H9 (cell line): ENCODE results near the gene DLEC1. TPM values are rescaled to one million over a fixed set of nuclear protein-coding genes. Genes with fewer than 3 reads are reported as not detected.

Source experiments
- DNase-seq: peaks from one replicate; pipeline ENCODE4 v3.0.0-alpha.2; 2017
- H2AFZ ChIP-seq: one replicate; pipeline ENCODE4 v1.6.1; 2013; ENCODE audit warnings: mild to moderate bottlenecking, low read length, control low read depth, moderate library complexity
- H2AK5ac ChIP-seq: 2 replicates; pipeline ENCODE4 v1.6.1; 2013; ENCODE audit warnings: low read length, control low read depth, mixed read lengths; ENCODE audit not compliant: insufficient read length
- H2BK120ac ChIP-seq: one replicate; pipeline ENCODE4 v1.6.1; 2013; ENCODE audit warnings: low read depth, mild to moderate bottlenecking, low read length, control low read depth, inconsistent platforms; ENCODE audit not compliant: poor library complexity, severe bottlenecking
- H2BK12ac ChIP-seq: 2 replicates; pipeline ENCODE4 v1.6.1; 2013; ENCODE audit warnings: low read length, control low read depth, mixed read lengths, low read depth; ENCODE audit not compliant: insufficient read length
- H2BK15ac ChIP-seq: 2 replicates; pipeline ENCODE4 v1.6.1; 2013; ENCODE audit warnings: low read depth, low read length, control low read depth
- H2BK20ac ChIP-seq: one replicate; pipeline ENCODE4 v1.6.1; 2013; ENCODE audit warnings: low read depth, mild to moderate bottlenecking, low read length, control low read depth, inconsistent platforms; ENCODE audit not compliant: poor library complexity, severe bottlenecking
- H2BK5ac ChIP-seq: 2 replicates; pipeline ENCODE4 v1.6.1; 2013; ENCODE audit warnings: low read length, control low read depth, mixed read lengths; ENCODE audit not compliant: insufficient read length
- H3K14ac ChIP-seq: 2 replicates; pipeline ENCODE4 v1.6.1; 2013; ENCODE audit warnings: low read length, control low read depth; ENCODE audit not compliant: insufficient read depth
- H3K18ac ChIP-seq: 2 replicates; pipeline ENCODE4 v1.6.1; 2013; ENCODE audit warnings: low read depth, mild to moderate bottlenecking, mixed read lengths, low read length, control low read depth; ENCODE audit not compliant: insufficient read length
- H3K23ac ChIP-seq: 2 replicates; pipeline ENCODE4 v1.6.1; 2013; ENCODE audit warnings: low read length, control low read depth, mixed read lengths, low read depth; ENCODE audit not compliant: insufficient read length
- H3K23me2 ChIP-seq: 2 replicates; pipeline ENCODE4 v1.6.1; 2013; ENCODE audit warnings: low read depth, mild to moderate bottlenecking, mixed read lengths, low read length, control low read depth; ENCODE audit not compliant: insufficient read length, poor library complexity, severe bottlenecking
- H3K27ac ChIP-seq: 2 replicates; pipeline ENCODE4 v1.5.1; 2013; ENCODE audit warnings: low read length, control low read depth, mixed read lengths, low read depth; ENCODE audit not compliant: insufficient read length
- H3K27me3 ChIP-seq: 2 replicates; pipeline ENCODE4 v1.6.1; 2013; ENCODE audit warnings: low read length, control low read depth, inconsistent platforms; ENCODE audit not compliant: insufficient read depth
- H3K4ac ChIP-seq: 2 replicates; pipeline ENCODE4 v1.6.1; 2013; ENCODE audit warnings: low read depth, mild to moderate bottlenecking, control low read depth, inconsistent platforms, low read length, moderate library complexity
- H3K4me1 ChIP-seq: 2 replicates; pipeline ENCODE4 v1.6.1; 2013; ENCODE audit warnings: low read length, control low read depth, inconsistent platforms; ENCODE audit not compliant: insufficient read depth
- H3K4me2 ChIP-seq: 2 replicates; pipeline ENCODE4 v1.6.1; 2013; ENCODE audit warnings: low read length, control low read depth, mixed read lengths; ENCODE audit not compliant: insufficient read length, insufficient read depth
- H3K56ac ChIP-seq: 2 replicates; pipeline ENCODE4 v1.6.1; 2013; ENCODE audit warnings: low read depth, mild to moderate bottlenecking, mixed read lengths, low read length, control low read depth; ENCODE audit not compliant: insufficient read length
- H3K79me1 ChIP-seq: 2 replicates; pipeline ENCODE4 v1.6.1; 2013; ENCODE audit warnings: low read depth, mild to moderate bottlenecking, moderate library complexity, low read length, control low read depth, inconsistent platforms; ENCODE audit not compliant: insufficient read depth, poor library complexity, severe bottlenecking
- H3K79me2 ChIP-seq: 2 replicates; pipeline ENCODE4 v1.6.1; 2013; ENCODE audit warnings: low read length, control low read depth, inconsistent platforms; ENCODE audit not compliant: insufficient read depth
- H3K9ac ChIP-seq: 2 replicates; pipeline ENCODE4 v1.6.1; 2013; ENCODE audit warnings: low read length, control low read depth, mixed read lengths; ENCODE audit not compliant: insufficient read length; ENCODE audit errors: extremely low read depth
- H3K9me3 ChIP-seq: one replicate; pipeline ENCODE4 v1.6.1; 2013; ENCODE audit warnings: low read depth, low read length, inconsistent platforms; ENCODE audit not compliant: control insufficient read depth
- H3T11ph ChIP-seq: one replicate; pipeline ENCODE4 v1.6.1; 2013; ENCODE audit warnings: mild to moderate bottlenecking, low read length, control low read depth, inconsistent platforms
- H4K20me1 ChIP-seq: one replicate; pipeline ENCODE4 v1.6.1; 2013; ENCODE audit not compliant: control insufficient read depth, insufficient read length, insufficient read depth
- H4K5ac ChIP-seq: 2 replicates; pipeline ENCODE4 v1.6.1; 2013; ENCODE audit warnings: low read depth, mild to moderate bottlenecking, mixed read lengths, low read length, control low read depth; ENCODE audit not compliant: insufficient read length
- H4K8ac ChIP-seq: replicated peaks from 2 replicates; pipeline ENCODE4 v1.6.1; 2013; ENCODE audit warnings: low read length, control low read depth, mixed read lengths, low read depth; ENCODE audit not compliant: insufficient read length
- H4K91ac ChIP-seq: 2 replicates; pipeline ENCODE4 v1.6.1; 2013; ENCODE audit warnings: low read depth, mild to moderate bottlenecking, moderate library complexity, mixed read lengths, low read length, control low read depth; ENCODE audit not compliant: insufficient read length
- H3K27ac Mint-ChIP-seq, 3 experiments: 2 replicates in 2 of 3; 3 replicates in 1 of 3; pipeline ENCODE4 v1.8.0; 2020 to 2021; ENCODE audit warnings: mixed read lengths in 3 of 3, mild to moderate bottlenecking in 1 of 3, moderate library complexity in 1 of 3
- H3K27me3 Mint-ChIP-seq: 2 replicates; pipeline ENCODE4 v1.8.0; 2021; ENCODE audit warnings: low read depth, mild to moderate bottlenecking, moderate library complexity, mixed read lengths
- H3K36me3 Mint-ChIP-seq, 3 experiments: 2 replicates in 2 of 3; 3 replicates in 1 of 3; pipeline ENCODE4 v1.8.0; 2020 to 2021; ENCODE audit warnings: low read depth in 3 of 3, mixed read lengths in 3 of 3; ENCODE audit not compliant: insufficient read depth in 1 of 3
- H3K4me1 Mint-ChIP-seq, 2 experiments: 2 replicates each; pipeline ENCODE4 v1.8.0; 2020; ENCODE audit warnings: mixed read lengths in 2 of 2
- H3K4me3 Mint-ChIP-seq, 2 experiments: 2 replicates in 1 of 2; 3 replicates in 1 of 2; pipeline ENCODE4 v1.8.0; 2020 to 2021; ENCODE audit warnings: mild to moderate bottlenecking in 2 of 2, mixed read lengths in 2 of 2, moderate library complexity in 1 of 2
- H3K9me3 Mint-ChIP-seq, 2 experiments: 2 replicates in 1 of 2; 3 replicates in 1 of 2; pipeline ENCODE4 v1.8.0; 2020; ENCODE audit warnings: mild to moderate bottlenecking in 2 of 2, mixed read lengths in 2 of 2, moderate library complexity in 1 of 2
- CTCF ChIP-seq: fragments of 200-600 bp; sonication (generic); conservative IDR thresholded peaks from 3 replicates; pipeline ENCODE4 v1.8.0; 2021; ENCODE audit warnings: antibody characterized with exemption, mild to moderate bottlenecking
- WGBS: extraction: QIAGEN DNeasy Blood & Tissue Kit; methylation state at CpG from one replicate; pipeline ENCODE4 v1.1.7; 2013; ENCODE audit warnings: missing lambda C conversion rate, low lambda C conversion rate, mixed read lengths; ENCODE audit not compliant: insufficient read length; ENCODE audit errors: extremely low coverage; 5-methylcytosine and 5-hydroxymethylcytosine counted together
- total RNA-seq: library from RNA; stranded (reverse); gene quantifications from 2 replicates; pipeline ENCODE4 v1.2.1, GENCODE V29; 2021

DLEC1 gene
- total RNA-seq, 1 experiment from 2014 or later = 2.1 TPM

- Mint-ChIP-seq H3K9me3 (no peaks in the 10 kb centered on the region; a peak in 1 of 5 replicates), H3K36me3 (peaks cover 45 to 70% (median 45%) of the 10 kb centered on the region in 3 experiments), H3K27ac (no peak overlapping the region; a peak in 1 of 7 replicates), H3K4me3 (no peak overlapping the region; a peak in 1 of 5 replicates), H3K4me1 (peaks cover 18% of the 10 kb centered on the region in 2 experiments), H3K27me3 (no peaks in the 10 kb centered on the region)
- Histone ChIP-seq H2BK15ac (no peak overlapping the region), H2BK12ac (no peak overlapping the region), H4K8ac (no peak overlapping the region), H3K79me1 (no peaks in the 10 kb centered on the region), H3K23me2 (no peaks in the 10 kb centered on the region), H2BK5ac (no peak overlapping the region), H4K20me1 (no peaks in the 10 kb centered on the region), H3K27me3 (no peaks in the 10 kb centered on the region), H3K23ac (no peak overlapping the region), H2AK5ac (no peak overlapping the region), H3K18ac (no peak overlapping the region), H3K56ac (no peak overlapping the region), H2BK20ac (no peak overlapping the region), H3K9me3 (no peaks in the 10 kb centered on the region), H2AFZ (no peak overlapping the region), H4K5ac (no peak overlapping the region), H3K27ac (no peak overlapping the region), H2BK120ac (no peak overlapping the region), H3T11ph (no peak overlapping the region), H3K79me2 (no peaks in the 10 kb centered on the region), H3K4me2 (no peak overlapping the region), H3K4ac (no peak overlapping the region), H3K9ac (no peak overlapping the region), H4K91ac (no peak overlapping the region), H3K4me1 (no peaks in the 10 kb centered on the region), H3K14ac (no peak overlapping the region)
- peak; percentile 82 for TF ChIP-seq CTCF
- DNase-seq = peak; percentile 73
- no CpG with 5 or more reads among the region's 6 CpGs for WGBS
Observed at GRCh38 chr3:38131621-38132369, 92.8 kb downstream of the DLEC1 start.
